GM12874 (cell line): ENCODE data around the gene C1QTNF8.

ENCODE experiments used
- CTCF ChIP-seq: IDR thresholded peaks from 2 replicates; pipeline ENCODE4 v1.5.1; 2011; ENCODE audit warnings: low read depth, mild to moderate bottlenecking, control low read depth, low read length, moderate library complexity; ENCODE audit not compliant: insufficient read depth

The C1QTNF8 gene

GRCh38 chr16:1096169-1097082 is at the start of gene C1QTNF8:
TSS of gene C1QTNF8 (minus strand) at chr16:1096244. CDS start at chr16:1094922, 1,322 bp downstream.
- no peak for TF ChIP-seq CTCF

GRCh38 chr16:1145383-1146100 is 49.5 kb upstream of the C1QTNF8 start:
- no peak for TF ChIP-seq CTCF

- TF ChIP-seq CTCF, result no peak
Observed at GRCh38 chr16:1144476-1145382, 48.7 kb upstream of the C1QTNF8 start.

- TF ChIP-seq CTCF, result no peak
Observed at GRCh38 chr16:1143761-1144450, 47.9 kb upstream of the C1QTNF8 start.

- no peak for TF ChIP-seq CTCF
Observed at GRCh38 chr16:1142911-1143310, 46.9 kb upstream of the C1QTNF8 start.

GRCh38 chr16:1141716-1142115 is 45.7 kb upstream of the C1QTNF8 start:
- TF ChIP-seq CTCF, result no peak

GRCh38 chr16:1141191-1141590 is 45.1 kb upstream of the C1QTNF8 start:
- TF ChIP-seq CTCF, result no peak
